Panc1 (cell line): ENCODE data around the gene DCC. TPM values are rescaled to one million over a fixed set of nuclear protein-coding genes. Genes with fewer than 3 reads are reported as not detected.

Source experiments
- ATAC-seq: fragments of 200-7000 bp; cut with Tn5 transposase; 2 replicates; pipeline ENCODE4 v1.9.1; 2020; ENCODE audit warnings: mild to moderate bottlenecking, moderate library complexity
- BruUV-seq: library from RNA; stranded (reverse); fragments of 400-500 nt; replicated peaks from 2 replicates; lab custom pipeline; 2021; lab: Mats Ljungman, UMichigan
- CTCF ChIA-PET: fragments of 300-600 bp; sonication (Branson Sonifier 250); formaldehyde crosslinking; loops from one replicate; lab custom pipeline; 2022; ENCODE audit warnings: antibody characterized with exemption; lab: Charles Lee
- POLR2A ChIA-PET: fragments of 300-600 bp; sonication (Branson Sonifier 250); formaldehyde crosslinking; loops from one replicate; lab custom pipeline; 2022; ENCODE audit warnings: antibody characterized with exemption; lab: Charles Lee
- DNase-seq: peaks from one replicate; pipeline ENCODE4 v3.0.0-alpha.2; 2010; ENCODE audit warnings: low read depth, low spot score
- H3K27ac ChIP-seq: 2 replicates; pipeline ENCODE4 v1.5.1; 2011; ENCODE audit warnings: mild to moderate bottlenecking, low read length, inconsistent platforms
- H3K27me3 ChIP-seq: fragments of 200-500 bp; sonication (Bioruptor generic); 2 replicates; pipeline ENCODE4 v1.6.0; 2014; ENCODE audit warnings: low read length, inconsistent platforms; ENCODE audit not compliant: control insufficient read depth, insufficient read depth
- H3K36me3 ChIP-seq: fragments of 200-500 bp; sonication (Bioruptor generic); 2 replicates; pipeline ENCODE4 v1.5.1; 2014; ENCODE audit warnings: inconsistent platforms, mild to moderate bottlenecking, low read length, moderate library complexity; ENCODE audit not compliant: control insufficient read depth, insufficient read depth
- H3K4me1 ChIP-seq: 2 replicates; pipeline ENCODE4 v1.5.1; 2011; ENCODE audit warnings: inconsistent platforms, mild to moderate bottlenecking, low read length, moderate library complexity; ENCODE audit not compliant: control insufficient read depth, insufficient read depth
- H3K4me3 ChIP-seq, 2 experiments: 2 replicates each; pipeline ENCODE4 v1.5.1; 2011 to 2012; ENCODE audit warnings: low read depth in 2 of 2, low read length in 2 of 2, mild to moderate bottlenecking in 2 of 2, inconsistent platforms in 1 of 2, moderate library complexity in 1 of 2
- H3K9me3 ChIP-seq: fragments of 200-500 bp; sonication (Bioruptor generic); 2 replicates; pipeline ENCODE4 v1.5.1; 2014; ENCODE audit warnings: low read depth, mild to moderate bottlenecking, inconsistent platforms, low read length, moderate library complexity; ENCODE audit not compliant: control insufficient read depth, insufficient read depth
- POLR2AphosphoS5 ChIP-seq: IDR thresholded peaks from 2 replicates; pipeline ENCODE4 v1.6.1; 2012; ENCODE audit warnings: mild to moderate bottlenecking, low read depth, low read length, moderate library complexity
- REST ChIP-seq, 2 experiments: IDR thresholded peaks; 2 replicates each; pipeline ENCODE4 v1.6.1; 2011 to 2012; ENCODE audit warnings: low read depth in 2 of 2, control low read depth in 1 of 2, low read length in 1 of 2, mild to moderate bottlenecking in 1 of 2, moderate library complexity in 1 of 2; ENCODE audit not compliant: insufficient read depth in 1 of 2
- SIN3A ChIP-seq: IDR thresholded peaks from 2 replicates; pipeline ENCODE4 v1.6.1; 2012; ENCODE audit warnings: low read depth, mild to moderate bottlenecking, low read length, moderate library complexity, borderline replicate concordance; ENCODE audit not compliant: insufficient read depth
- TCF7L2 ChIP-seq: IDR thresholded peaks from 2 replicates; pipeline ENCODE4 v1.6.1; 2011; ENCODE audit warnings: mild to moderate bottlenecking, low read depth, low read length, inconsistent platforms
- in situ Hi-C: cut with HindIII; loops from 2 replicates; pipeline ENCODE4 v1.10.0; 2016; ENCODE audit warnings: low sequenced_read_pairs, low pct_unique_long_range_greater_than_20kb
- intact Hi-C: fragments of 100-400 bp; cut with micrococcal nuclease; formaldehyde crosslinking; loops from one replicate; pipeline ENCODE4 v1.10.0; 2022; ENCODE audit not compliant: unreplicated experiment
- total RNA-seq: library from RNA; stranded (reverse); gene quantifications from one replicate; pipeline ENCODE4 v1.2.1, GENCODE V29; 2021; ENCODE audit not compliant: unreplicated experiment
- TF ChIP-seq, protein P1 (sequence below): fragments of 450-650 bp; IDR thresholded peaks from 2 replicates; pipeline ENCODE4 v1.5.1; 2017; ENCODE audit warnings: mild to moderate bottlenecking

Gene DCC
- total RNA-seq, 1 experiment from 2014 or later = not detected

- Histone ChIP-seq H3K27ac (no peak overlapping the region), H3K4me3 (no peak overlapping the region), H3K27me3 (no peaks in the 10 kb centered on the region), H3K4me1 (no peaks in the 10 kb centered on the region), H3K9me3 (no peaks in the 10 kb centered on the region), H3K36me3 (no peaks in the 10 kb centered on the region)
- DNase-seq (no peak), ATAC-seq (no peak)
- no TSS peak for BruUV-seq
- intact Hi-C loops (no loop called here), in situ Hi-C loops (no loop called here)
- TF ChIP-seq POLR2AphosphoS5 = no peak
- no peak for TF ChIP-seq REST (IDR thresholded peaks at IDR 0.05; ENCODE audit: insufficient read depth in 1 of 2, low read depth in 2 of 2, low read length in 1 of 2)
- no peak for TF ChIP-seq SIN3A
- TF ChIP-seq, protein P1, sequence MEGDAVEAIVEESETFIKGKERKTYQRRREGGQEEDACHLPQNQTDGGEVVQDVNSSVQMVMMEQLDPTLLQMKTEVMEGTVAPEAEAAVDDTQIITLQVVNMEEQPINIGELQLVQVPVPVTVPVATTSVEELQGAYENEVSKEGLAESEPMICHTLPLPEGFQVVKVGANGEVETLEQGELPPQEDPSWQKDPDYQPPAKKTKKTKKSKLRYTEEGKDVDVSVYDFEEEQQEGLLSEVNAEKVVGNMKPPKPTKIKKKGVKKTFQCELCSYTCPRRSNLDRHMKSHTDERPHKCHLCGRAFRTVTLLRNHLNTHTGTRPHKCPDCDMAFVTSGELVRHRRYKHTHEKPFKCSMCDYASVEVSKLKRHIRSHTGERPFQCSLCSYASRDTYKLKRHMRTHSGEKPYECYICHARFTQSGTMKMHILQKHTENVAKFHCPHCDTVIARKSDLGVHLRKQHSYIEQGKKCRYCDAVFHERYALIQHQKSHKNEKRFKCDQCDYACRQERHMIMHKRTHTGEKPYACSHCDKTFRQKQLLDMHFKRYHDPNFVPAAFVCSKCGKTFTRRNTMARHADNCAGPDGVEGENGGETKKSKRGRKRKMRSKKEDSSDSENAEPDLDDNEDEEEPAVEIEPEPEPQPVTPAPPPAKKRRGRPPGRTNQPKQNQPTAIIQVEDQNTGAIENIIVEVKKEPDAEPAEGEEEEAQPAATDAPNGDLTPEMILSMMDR = no peak
- TF ChIP-seq TCF7L2 = no peak
- ChIA-PET POLR2A (no interaction called here), CTCF (no interaction called here)
These were observed 1103.8 kb downstream of the DCC start for GRCh38 chr18:53443831-53444230.

DNA sequence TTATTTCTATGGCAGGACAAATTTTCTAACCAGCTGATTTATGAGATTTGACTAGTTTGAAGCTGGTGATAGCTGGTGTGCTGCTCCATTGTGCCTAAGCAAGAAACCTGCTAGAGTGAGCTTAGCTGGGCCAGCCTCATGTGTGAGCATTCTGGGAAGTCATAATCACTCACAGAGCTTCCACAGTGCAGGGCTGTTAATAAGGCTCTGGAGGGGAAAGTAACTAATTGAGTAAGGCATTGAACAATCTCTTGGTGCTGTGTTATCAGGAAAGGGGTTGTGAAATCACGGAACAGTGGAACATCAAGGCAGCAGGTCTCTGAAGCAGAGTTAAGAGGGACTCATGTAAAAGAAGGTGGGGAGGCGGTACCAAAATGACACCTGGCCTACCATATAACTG lies 1111.9 kb downstream of the DCC start:
- BruUV-seq = no TSS peak
- H3K9me3 ChIP-seq = no peaks in the 10 kb centered on the region
- H3K4me3 ChIP-seq = no peak overlapping the region
- DNase-seq (no peak), ATAC-seq (no peak)
- CTCF ChIA-PET = no interaction called here
- in situ Hi-C loops (no loop called here), intact Hi-C loops (no loop called here)
- H3K27me3 ChIP-seq = no peaks in the 10 kb centered on the region
- H3K36me3 ChIP-seq = no peaks in the 10 kb centered on the region
- H3K4me1 ChIP-seq = no peaks in the 10 kb centered on the region
- no peak overlapping the region for H3K27ac ChIP-seq
- TF ChIP-seq, protein P1 = no peak
- TF ChIP-seq REST (IDR thresholded peaks at IDR 0.05; ENCODE audit: insufficient read depth in 1 of 2, low read depth in 2 of 2, low read length in 1 of 2) = no peak
- no peak for TF ChIP-seq POLR2AphosphoS5
- TF ChIP-seq TCF7L2 = no peak
- TF ChIP-seq SIN3A = no peak
- POLR2A ChIA-PET = no interaction called here
